Stimulated activated naive CD4-positive, alpha-beta T cell (primary cell): ENCODE measurements around the gene MYOM3.

ENCODE experiments used
- DNase-seq, 6 experiments: peaks; one replicate each; lab custom pipeline; 2025; lab: John Stamatoyannopoulos, UW

MYOM3 gene

GRCh38 chr1:24096009-24096738, 15.8 kb downstream of the MYOM3 start:
- DNase-seq, result no peak

- DNase-seq, result no peak
Observed at GRCh38 chr1:24095140-24095859, 16.6 kb downstream of the MYOM3 start.

- no peak for DNase-seq
Observed at GRCh38 chr1:24094554-24094953, 17.4 kb downstream of the MYOM3 start.

- DNase-seq, result no peak
Observed at GRCh38 chr1:24093732-24094131, 18.2 kb downstream of the MYOM3 start.

GRCh38 chr1:24092979-24093378, 19.0 kb downstream of the MYOM3 start:
- DNase-seq, result no peak

- DNase-seq, result no peak
Observed at GRCh38 chr1:24091971-24092482, 19.9 kb downstream of the MYOM3 start.

GRCh38 chr1:24090736-24091135, 21.2 kb downstream of the MYOM3 start:
- no peak for DNase-seq

- DNase-seq, result no peak
Observed at GRCh38 chr1:24089743-24090555, 22.0 kb downstream of the MYOM3 start.

- no peak for DNase-seq
Observed at GRCh38 chr1:24089027-24089742, 22.8 kb downstream of the MYOM3 start.

- DNase-seq, result no peak
Observed at GRCh38 chr1:24086466-24086865, 25.5 kb downstream of the MYOM3 start.

- no peak for DNase-seq
Observed at GRCh38 chr1:24085546-24085945, 26.4 kb downstream of the MYOM3 start.

- DNase-seq, result no peak
Observed at GRCh38 chr1:24085007-24085406, 26.9 kb downstream of the MYOM3 start.

GRCh38 chr1:24084050-24084449, 27.9 kb downstream of the MYOM3 start:
- DNase-seq, result no peak

- no peak for DNase-seq
Observed at GRCh38 chr1:24082372-24082771, 29.6 kb downstream of the MYOM3 start.

- no peak for DNase-seq
Observed at GRCh38 chr1:24081190-24081589, 30.7 kb downstream of the MYOM3 start.

- no peak for DNase-seq
Observed at GRCh38 chr1:24080131-24080530, 31.8 kb downstream of the MYOM3 start.

GRCh38 chr1:24077278-24077978, 34.5 kb downstream of the MYOM3 start:
- DNase-seq, result no peak

GRCh38 chr1:24075946-24076345, 36.0 kb downstream of the MYOM3 start:
- DNase-seq, result no peak

GRCh38 chr1:24075590-24075854, 36.4 kb downstream of the MYOM3 start:
- DNase-seq, result no peak

- no peak for DNase-seq
Observed at GRCh38 chr1:24074817-24075589, 36.9 kb downstream of the MYOM3 start.

GRCh38 chr1:24074196-24074595, 37.7 kb downstream of the MYOM3 start:
- no peak for DNase-seq
